GM12874 (cell line): ENCODE data around the gene DZANK1.

ENCODE experiments used
- CTCF ChIP-seq: IDR thresholded peaks from 2 replicates; pipeline ENCODE4 v1.5.1; 2011; ENCODE audit warnings: low read depth, mild to moderate bottlenecking, control low read depth, low read length, moderate library complexity; ENCODE audit not compliant: insufficient read depth

DZANK1 gene

GRCh38 chr20:18477218-18477617, 10.4 kb upstream of the DZANK1 start:
- TF ChIP-seq CTCF, result no peak

GRCh38 chr20:18466574-18466893, 296 bp downstream of the DZANK1 start:
- TF ChIP-seq CTCF, result no peak

GRCh38 chr20:18465536-18466200, 1.2 kb downstream of the DZANK1 start:
- no peak for TF ChIP-seq CTCF

- TF ChIP-seq CTCF, result no peak
These were observed 10.2 kb downstream of the DZANK1 start for GRCh38 chr20:18456600-18456999.

GRCh38 chr20:18443886-18444285, 22.9 kb downstream of the DZANK1 start:
- TF ChIP-seq CTCF, result no peak

GRCh38 chr20:18440403-18440802, 26.4 kb downstream of the DZANK1 start:
- no peak for TF ChIP-seq CTCF

- no peak for TF ChIP-seq CTCF
These were observed 30.0 kb downstream of the DZANK1 start for GRCh38 chr20:18436847-18437246.
